T-helper 1 cell treated with Interleukin-12 subunit alpha and Interleukin-12 subunit beta and Interleukin-4 antibody, amounts not matched to agents 30 ng/mL and 1 ng/mL, for 36 hours (primary cell): ENCODE data around the gene FLOT1. TPM values are rescaled to one million over a fixed set of nuclear protein-coding genes. Genes with fewer than 3 reads are reported as not detected.

ENCODE experiments used
- intact Hi-C: fragments of 100-400 bp; cut with micrococcal nuclease; formaldehyde crosslinking; loops from one replicate; pipeline ENCODE4 v1.15.1; 2024
- total RNA-seq: library from RNA; stranded (reverse); gene quantifications from 2 replicates; pipeline ENCODE4 v1.2.3, GENCODE V29; 2022

FLOT1 gene
- total RNA-seq, 1 donor from 2014 or later, result 201 TPM

GRCh38 chr6:30724906-30725667, 17.4 kb downstream of the FLOT1 start:
- intact Hi-C loops, result loop anchor here (10.0 kb wide), 1 partner anchor 760 kb away; no protein-coding TSS in a partner anchor

- intact Hi-C loops, result loop anchor here (2.0 to 10.0 kb wide), 2 partner anchors 181 to 759 kb away; no protein-coding TSS in a partner anchor
These were observed 18.4 kb downstream of the FLOT1 start for GRCh38 chr6:30723843-30724741.

GRCh38 chr6:30723159-30723842, 19.2 kb downstream of the FLOT1 start:
- intact Hi-C loops, result loop anchor here (2.0 to 10.0 kb wide), 2 partner anchors 180 to 758 kb away; no protein-coding TSS in a partner anchor

DNA sequence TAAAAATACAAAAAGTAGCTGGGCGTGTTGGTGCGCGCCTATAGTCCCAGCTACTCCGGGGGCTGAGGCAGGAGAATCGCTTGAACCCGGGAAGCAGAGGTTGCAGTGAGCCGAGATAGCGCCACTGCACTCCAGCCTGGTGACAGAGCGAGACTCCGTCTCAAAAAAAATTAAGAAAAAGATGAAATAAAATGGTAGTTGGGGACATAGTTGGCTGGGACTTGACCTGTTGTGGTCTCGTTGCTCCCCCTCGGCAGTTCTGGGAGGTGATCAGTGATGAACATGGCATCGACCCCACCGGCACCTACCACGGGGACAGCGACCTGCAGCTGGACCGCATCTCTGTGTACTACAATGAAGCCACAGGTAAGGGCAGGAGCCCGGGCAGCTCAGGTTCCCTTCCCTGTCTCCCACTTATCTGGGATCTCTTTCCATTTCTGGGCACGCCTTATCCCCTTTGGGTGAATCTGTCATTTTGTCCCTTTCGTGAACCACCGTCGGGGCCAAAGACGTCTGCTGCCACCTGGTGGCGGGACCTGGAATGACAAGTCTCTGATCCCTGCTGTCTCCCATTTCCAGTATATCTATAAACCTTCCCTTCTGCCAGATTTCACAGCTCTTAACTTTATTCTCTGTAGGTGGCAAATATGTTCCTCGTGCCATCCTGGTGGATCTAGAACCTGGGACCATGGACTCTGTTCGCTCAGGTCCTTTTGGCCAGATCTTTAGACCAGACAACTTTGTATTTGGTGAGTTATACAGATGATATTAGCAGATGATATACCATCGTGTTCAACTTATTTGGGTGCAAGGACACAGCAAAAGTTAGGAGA, 20.0 kb downstream of the FLOT1 start:
- intact Hi-C loops, result loop anchor here (1.0 to 10.0 kb wide), 5 partner anchors 9 to 758 kb away; partner anchors contain the start of gene FLOT1

- intact Hi-C loops, result loop anchor here (1.0 to 10.0 kb wide), 5 partner anchors 9 to 757 kb away; partner anchors contain the start of gene FLOT1
These were observed 20.5 kb downstream of the FLOT1 start for GRCh38 chr6:30722025-30722279.

DNA sequence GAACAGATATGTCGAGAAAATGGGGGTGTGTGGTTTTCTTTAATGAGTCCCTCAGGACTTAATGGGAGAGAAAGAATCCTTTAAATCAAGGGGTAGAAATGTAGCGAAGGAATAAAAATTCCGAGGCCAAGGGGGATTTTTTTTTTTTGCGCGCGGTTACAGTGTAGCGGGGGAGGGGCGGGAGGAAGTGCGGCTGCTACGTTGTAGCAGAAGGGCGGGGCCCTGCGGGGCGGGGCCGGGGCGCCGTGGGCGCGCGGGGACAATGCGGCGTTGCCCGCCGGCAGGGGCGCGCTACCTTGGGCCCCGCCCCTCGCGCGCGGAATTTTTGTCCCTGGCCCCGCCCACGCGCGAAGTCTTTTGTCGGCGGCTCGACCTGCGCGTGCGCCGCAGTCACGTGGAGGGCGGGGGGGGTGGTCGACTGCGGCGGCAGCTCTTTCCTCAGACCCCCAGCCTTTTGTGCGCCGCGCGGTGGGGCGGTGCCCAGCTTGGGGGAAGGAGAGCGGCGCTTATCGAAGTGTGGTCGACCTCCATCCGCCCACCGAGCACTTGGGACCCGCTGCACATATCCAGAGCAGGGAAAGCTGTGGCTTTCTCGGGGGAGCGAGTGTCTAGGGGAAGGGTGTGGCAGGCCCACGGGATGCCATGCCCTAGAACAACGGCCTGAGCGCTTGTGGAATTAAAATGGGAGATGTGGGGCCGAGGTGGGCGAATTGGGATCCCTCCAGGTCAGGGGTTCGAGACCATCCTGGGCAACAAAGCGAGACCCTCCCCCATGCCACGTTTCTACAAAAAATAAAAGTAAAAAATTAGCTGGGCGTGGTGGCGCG, 21.1 kb downstream of the FLOT1 start:
- intact Hi-C loops, result loop anchor here (1.0 to 10.0 kb wide), 10 partner anchors 10 to 825 kb away; partner anchors contain the start of genes ABCF1, ATP6V1G2, FLOT1 and NFKBIL1

- intact Hi-C loops, result loop anchor here (1.0 to 10.0 kb wide), 7 partner anchors 38 to 900 kb away; partner anchors contain the start of genes ABCF1, ATP6V1G2, NFKBIL1 and PPP1R11
These were observed 21.7 kb downstream of the FLOT1 start for GRCh38 chr6:30720738-30721197.

DNA sequence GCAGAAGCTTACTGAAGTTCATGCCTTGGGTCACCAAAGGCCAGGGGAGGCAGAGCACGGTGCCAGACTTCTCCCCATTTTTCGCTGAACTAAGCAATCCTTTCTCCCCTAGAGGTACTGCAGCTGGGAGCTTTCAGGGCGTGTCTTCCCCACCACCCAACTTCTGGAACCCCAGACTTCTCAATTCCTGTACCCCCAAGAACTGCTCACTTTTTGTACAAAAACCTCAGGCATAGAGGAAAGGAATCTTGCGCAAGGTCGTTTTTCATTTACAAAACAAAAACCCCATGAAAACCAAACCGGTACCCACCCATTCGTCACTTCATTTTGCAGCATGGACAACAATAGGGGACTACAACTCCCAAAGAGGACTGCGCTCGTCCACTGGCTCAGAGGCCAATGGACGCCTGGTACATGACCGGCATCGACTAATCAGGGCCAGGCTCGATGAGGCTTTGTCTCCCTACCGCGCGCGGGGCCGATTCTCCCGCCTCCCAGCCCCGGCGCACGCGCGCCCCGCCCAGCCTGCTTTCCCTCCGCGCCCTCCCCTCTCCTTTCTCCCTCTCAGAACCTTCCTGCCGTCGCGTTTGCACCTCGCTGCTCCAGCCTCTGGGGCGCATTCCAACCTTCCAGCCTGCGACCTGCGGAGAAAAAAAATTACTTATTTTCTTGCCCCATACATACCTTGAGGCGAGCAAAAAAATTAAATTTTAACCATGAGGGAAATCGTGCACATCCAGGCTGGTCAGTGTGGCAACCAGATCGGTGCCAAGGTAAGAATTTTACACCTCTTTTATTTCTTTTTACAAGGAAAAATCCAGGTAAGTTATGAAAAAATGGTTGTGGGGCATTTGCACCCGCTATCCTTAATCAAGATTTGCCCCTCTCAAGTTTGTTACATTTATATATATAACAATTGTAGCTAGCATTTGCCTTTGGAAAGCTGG, 22.4 kb downstream of the FLOT1 start, which contains the start of gene TUBB:
Gene TUBB (plus strand): TSS at position 562 of the 947 bp plus-strand sequence. CDS start 155 bp downstream, at position 717.
- intact Hi-C loops, result loop anchor here (1.0 to 10.0 kb wide), 6 partner anchors 393 to 947 kb away; partner anchors contain the start of genes ATP6V1G2, CSNK2B, LY6G5B and NFKBIL1

DNA sequence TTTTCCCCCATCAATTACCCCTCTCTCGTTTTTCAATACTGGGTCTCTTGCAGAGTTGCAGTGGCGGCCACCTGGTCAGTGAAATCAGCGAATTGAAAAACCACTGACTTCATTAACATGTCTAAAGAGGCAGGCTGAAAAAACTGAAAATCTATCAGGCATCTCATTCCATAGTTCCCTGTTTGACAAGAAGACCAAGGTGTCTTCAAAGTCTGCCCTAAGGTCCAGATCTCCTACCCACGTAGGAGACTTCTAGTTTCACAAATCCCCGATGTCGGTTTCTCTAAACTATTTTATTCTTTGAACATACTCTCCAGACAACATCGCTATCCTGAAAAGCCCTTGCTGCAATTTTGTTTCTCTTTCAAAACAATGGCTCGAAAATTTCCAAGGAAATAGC, 23.1 kb downstream of the FLOT1 start:
- intact Hi-C loops, result loop anchor here (5.0 kb wide), 1 partner anchor 948 kb away; the partner anchor contains the start of genes CSNK2B and LY6G5B

GRCh38 chr6:30717845-30718720, 24.4 kb downstream of the FLOT1 start:
- intact Hi-C loops, result loop anchor here (1.0 to 5.0 kb wide), 14 partner anchors 31 to 1460 kb away; partner anchors contain the start of genes ABCF1, ATAT1, C6orf136 and CSNK2B

DNA sequence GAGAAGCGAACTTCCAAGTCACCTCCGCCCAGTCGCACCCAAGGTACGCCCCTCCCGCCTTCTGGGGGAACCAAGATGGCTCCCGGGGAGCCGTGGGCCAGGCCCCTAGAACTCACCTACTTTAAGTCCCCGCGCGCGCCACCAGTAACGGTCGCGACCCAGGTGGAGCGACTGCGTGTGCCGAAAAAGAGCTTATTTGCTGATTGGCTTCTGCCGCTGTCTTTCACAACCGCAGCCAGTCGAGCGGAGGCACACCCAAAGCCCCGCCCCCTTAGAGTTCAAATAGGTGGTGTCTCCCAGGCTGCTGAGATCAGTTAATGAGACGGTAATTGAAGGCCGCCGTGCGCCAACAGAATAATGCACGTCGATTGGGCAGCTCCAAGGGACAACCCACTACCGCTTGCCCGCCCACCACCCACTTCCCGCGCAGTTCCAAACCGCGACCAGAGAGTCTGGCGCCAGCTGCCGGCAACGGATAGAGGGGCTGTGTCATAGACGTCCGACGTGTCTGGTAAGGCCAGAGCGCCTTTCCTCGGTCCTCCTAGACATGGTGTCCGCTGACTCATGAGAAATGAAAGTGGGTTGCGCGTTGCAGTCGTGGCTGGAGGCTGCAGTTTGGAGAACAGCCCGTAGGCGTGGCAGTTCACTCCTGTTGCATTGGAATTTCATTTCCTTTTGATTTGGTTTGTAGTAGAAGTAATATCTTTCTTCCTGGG, 25.2 kb downstream of the FLOT1 start, which contains the start of gene MDC1:
Gene MDC1 (minus strand): TSS at position 153 of the 716 bp plus-strand sequence. CDS start 2,106 bp downstream, outside the sequence.
- intact Hi-C loops, result loop anchor here (1.0 to 5.0 kb wide), 14 partner anchors 30 to 1461 kb away; partner anchors contain the start of genes ABCF1, ATAT1, C6orf136 and CSNK2B

DNA sequence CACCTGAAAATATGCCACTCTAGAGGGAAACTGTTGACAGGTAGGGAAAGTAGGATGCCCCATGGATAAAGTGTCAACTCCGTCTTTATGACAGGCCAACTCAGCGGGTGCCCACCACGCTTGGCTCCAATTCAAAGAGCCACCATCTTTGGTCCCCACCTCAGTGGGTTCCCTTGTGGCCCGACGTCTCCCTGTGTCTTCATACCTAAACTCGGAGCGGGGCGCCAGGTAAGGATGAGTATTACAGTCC, 25.7 kb downstream of the FLOT1 start:
- intact Hi-C loops, result loop anchor here (1.0 to 5.0 kb wide), 14 partner anchors 30 to 1461 kb away; partner anchors contain the start of genes ABCF1, ATAT1, C6orf136 and CSNK2B

GRCh38 chr6:30714263-30714662, 28.2 kb downstream of the FLOT1 start:
- intact Hi-C loops, result no loop called here

GRCh38 chr6:30712441-30712945, 30.0 kb downstream of the FLOT1 start:
- intact Hi-C loops, result no loop called here

GRCh38 chr6:30711758-30712380, 30.6 kb downstream of the FLOT1 start:
- intact Hi-C loops, result no loop called here
